ENCODE data around the gene FAM120A.
A peak's percentile ranks its signal among the peaks of the same experiment; 100 is the strongest.
"Not testable (repeated sequence)": the region's sequence is repeated elsewhere in the genome, so short reads cannot be mapped to it uniquely, and the experiment has no call there.

FAM120A gene, protein sequence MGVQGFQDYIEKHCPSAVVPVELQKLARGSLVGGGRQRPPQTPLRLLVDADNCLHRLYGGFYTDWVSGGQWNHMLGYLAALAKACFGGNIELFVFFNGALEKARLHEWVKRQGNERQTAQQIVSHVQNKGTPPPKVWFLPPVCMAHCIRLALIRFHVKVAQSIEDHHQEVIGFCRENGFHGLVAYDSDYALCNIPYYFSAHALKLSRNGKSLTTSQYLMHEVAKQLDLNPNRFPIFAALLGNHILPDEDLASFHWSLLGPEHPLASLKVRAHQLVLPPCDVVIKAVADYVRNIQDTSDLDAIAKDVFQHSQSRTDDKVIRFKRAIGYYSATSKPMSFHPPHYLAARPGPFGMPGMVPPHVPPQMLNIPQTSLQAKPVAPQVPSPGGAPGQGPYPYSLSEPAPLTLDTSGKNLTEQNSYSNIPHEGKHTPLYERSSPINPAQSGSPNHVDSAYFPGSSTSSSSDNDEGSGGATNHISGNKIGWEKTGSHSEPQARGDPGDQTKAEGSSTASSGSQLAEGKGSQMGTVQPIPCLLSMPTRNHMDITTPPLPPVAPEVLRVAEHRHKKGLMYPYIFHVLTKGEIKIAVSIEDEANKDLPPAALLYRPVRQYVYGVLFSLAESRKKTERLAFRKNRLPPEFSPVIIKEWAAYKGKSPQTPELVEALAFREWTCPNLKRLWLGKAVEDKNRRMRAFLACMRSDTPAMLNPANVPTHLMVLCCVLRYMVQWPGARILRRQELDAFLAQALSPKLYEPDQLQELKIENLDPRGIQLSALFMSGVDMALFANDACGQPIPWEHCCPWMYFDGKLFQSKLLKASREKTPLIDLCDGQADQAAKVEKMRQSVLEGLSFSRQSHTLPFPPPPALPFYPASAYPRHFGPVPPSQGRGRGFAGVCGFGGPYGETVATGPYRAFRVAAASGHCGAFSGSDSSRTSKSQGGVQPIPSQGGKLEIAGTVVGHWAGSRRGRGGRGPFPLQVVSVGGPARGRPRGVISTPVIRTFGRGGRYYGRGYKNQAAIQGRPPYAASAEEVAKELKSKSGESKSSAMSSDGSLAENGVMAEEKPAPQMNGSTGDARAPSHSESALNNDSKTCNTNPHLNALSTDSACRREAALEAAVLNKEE

GRCh38 chr9:93450945-93451815, at the start of gene FAM120A:
Gene FAM120A, plus strand, starts transcription at chr9:93451685. Its CDS starts 231 bp downstream, at chr9:93451916.
- FAIRE-seq (no peak), DNase-seq (ENCODE audit: low spot score) (peak; percentile 88)

GRCh38 chr9:93406371-93406770, 45.1 kb upstream of the FAM120A start:
- no peak for FAIRE-seq
- no peak for DNase-seq (ENCODE audit: low spot score)

GRCh38 chr9:93413530-93413929, 38.0 kb upstream of the FAM120A start:
- DNase-seq (ENCODE audit: low spot score) = no peak

GRCh38 chr9:93415176-93415690, 36.3 kb upstream of the FAM120A start:
- FAIRE-seq = no peak
- no peak for DNase-seq (ENCODE audit: low spot score)

More at GRCh38 chr9:93413530-93413929, 38.0 kb upstream of the FAM120A start:
- FAIRE-seq = no peak

DNA sequence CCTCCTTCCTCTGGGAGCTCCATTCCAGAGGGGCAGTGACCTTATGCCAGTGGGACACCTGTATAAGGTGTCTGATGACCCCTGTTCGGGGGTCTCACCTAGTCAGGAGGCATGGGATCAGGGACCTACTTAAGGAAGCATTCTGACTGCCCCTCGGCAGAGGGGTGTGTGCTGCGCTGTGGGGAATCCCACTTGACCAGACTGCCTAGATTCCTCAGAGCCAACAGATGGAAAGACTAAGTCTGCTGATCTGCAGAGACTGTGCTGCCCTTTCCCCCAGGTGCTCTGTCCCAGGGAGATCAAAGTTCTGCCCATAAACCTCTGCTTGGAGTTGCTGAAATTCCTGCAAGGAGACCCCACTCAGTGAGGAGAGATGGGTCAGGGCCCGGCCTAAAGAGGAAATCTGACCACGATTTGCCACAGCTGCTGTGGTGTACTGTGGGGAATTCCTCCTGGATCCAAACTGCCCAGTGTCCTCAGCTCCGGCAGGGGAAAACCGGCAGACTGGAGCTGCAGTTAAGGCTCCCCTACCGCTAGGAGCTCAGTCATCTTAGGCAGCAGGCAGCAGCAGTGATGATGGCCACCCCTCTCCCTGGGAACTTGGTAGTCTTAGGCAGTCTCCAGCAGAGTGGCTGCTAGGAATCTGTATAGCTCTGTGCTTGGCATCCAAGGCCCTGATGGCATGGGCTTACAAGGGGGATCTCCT, 34.8 kb upstream of the FAM120A start:
- DNase-seq (ENCODE audit: low spot score) (no peak), FAIRE-seq (no peak)

GRCh38 chr9:93417538-93417937, 33.9 kb upstream of the FAM120A start:
- DNase-seq (ENCODE audit: low spot score) (no peak), FAIRE-seq (no peak)

DNA sequence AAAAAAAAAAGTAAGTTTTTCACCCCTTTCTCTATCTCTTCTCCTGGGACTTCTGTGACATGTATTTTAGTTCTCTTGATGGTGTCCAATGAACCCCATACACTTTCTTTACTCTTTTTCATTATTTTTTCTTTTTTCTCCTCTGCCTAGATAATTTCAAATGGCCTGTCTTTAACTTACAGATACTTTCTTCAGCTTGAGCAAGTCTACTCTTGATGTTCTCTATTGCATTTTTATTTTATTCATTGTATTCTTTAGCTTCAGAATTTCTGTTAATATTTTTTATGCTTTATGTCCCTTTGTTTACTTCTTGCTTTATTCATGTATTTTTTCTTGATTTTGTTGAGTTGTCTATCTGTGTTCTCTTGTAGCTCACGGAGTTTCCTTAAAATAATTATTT, 32.5 kb upstream of the FAM120A start:
- DNase-seq (ENCODE audit: low spot score) (no peak), FAIRE-seq (no peak)

- FAIRE-seq = no peak
- DNase-seq (ENCODE audit: low spot score) = no peak
Observed at GRCh38 chr9:93422977-93423616, 28.4 kb upstream of the FAM120A start.

- no peak for FAIRE-seq
Observed at GRCh38 chr9:93427655-93428379, 23.7 kb upstream of the FAM120A start.

GRCh38 chr9:93431539-93432105, 19.9 kb upstream of the FAM120A start:
- FAIRE-seq = no peak

More at GRCh38 chr9:93427655-93428379, 23.7 kb upstream of the FAM120A start:
- DNase-seq (ENCODE audit: low spot score) = no peak

DNA sequence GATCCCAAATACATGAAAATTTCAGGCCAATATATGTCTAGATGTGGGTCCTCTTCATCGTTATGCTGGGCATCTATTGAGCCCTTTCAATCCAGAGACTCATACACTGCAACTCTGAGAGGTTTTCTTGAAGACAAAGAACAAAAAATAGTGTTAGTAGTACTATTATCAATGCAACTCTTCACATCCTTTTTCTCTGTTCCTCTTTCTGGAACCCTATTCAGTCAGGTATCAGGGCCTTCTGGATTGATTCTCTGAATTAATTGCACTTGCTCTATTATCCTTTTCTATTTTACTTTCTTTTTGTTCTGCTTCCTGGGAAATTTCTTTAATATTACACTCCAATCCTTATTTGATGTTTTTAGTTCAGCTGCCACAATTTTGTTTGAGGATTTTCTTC, 18.5 kb upstream of the FAM120A start:
- DNase-seq (ENCODE audit: low spot score) (no peak), FAIRE-seq (no peak)

More at GRCh38 chr9:93431539-93432105, 19.9 kb upstream of the FAM120A start:
- no peak for DNase-seq (ENCODE audit: low spot score)

DNA sequence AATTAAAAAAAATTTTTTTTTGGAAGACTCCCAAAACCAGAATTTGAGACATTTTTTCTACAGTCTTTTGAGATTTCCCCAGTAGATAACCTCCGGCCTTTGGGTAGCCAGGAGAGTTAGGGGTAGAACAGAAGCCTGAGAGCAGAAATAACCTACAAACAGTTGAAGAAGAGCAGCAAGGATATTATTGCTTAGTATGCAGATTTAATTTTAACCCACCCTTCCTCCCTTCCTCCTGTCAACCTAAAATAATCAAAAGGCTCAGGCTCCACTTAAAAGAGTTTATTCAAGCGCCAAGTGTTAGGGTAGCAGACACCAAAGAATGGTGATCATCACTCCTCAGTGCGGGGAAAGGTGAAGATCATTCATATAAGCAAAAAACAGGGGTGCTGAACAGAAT, 17.4 kb upstream of the FAM120A start:
- no peak for FAIRE-seq
- DNase-seq (ENCODE audit: low spot score) = no peak

DNA sequence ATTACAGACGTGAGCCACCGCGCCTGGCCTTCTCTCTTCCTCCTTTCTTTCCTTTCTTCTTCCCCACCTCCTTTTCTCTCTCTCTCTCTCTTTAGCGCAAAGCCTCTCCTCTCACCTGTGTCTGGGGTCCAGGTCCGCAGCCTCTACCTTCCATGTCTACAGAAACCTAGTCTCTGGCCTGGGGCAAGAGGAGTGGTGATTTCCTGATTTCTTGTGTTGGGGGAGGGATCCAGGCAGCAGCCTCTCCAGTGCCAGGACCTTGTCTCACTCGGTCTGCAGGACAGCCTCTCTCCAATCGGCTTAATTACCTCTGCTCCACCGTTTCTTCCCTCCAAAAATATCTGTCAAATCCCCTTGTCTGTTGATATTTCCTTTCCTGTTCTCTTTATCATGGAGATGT, 16.1 kb upstream of the FAM120A start:
- FAIRE-seq (no peak), DNase-seq (ENCODE audit: low spot score) (no peak)

GRCh38 chr9:93436218-93436617, 15.3 kb upstream of the FAM120A start:
- no peak for FAIRE-seq
- DNase-seq (ENCODE audit: low spot score) = no peak

DNA sequence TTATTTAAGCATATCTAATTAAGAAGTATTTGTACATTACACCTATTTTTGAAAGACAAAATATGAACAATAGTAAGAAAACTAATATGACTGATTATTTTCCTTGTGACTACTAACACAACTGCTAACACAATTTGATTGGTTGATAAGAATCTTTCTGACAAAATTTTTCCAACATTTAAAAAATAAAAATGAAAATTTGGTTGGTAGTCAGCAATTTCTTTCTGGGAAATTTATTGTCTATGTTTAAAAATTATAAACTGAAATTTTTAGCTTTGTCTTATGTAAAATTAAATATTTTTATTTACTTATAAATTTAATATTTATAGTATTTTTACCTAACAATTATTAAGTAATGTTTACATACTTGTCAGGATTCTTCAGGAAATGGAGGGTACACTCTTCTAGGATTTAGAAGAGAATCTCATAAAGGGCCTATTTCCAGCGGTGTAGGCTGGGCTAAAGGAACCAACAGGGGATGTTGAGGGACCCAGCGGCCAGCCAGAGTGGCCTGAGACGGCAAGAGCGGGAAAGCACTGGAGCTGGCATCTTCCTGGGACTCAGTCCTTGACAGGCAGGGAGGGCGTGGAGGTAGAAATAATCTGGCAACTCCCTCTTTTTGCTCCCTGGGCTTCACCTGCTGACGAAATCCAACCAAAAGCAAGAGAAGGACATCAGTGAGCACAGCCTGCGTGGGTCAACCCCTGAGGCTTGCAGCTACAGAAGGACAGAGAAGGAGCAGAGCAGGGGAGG, 14.7 kb upstream of the FAM120A start:
- FAIRE-seq = no peak

DNA sequence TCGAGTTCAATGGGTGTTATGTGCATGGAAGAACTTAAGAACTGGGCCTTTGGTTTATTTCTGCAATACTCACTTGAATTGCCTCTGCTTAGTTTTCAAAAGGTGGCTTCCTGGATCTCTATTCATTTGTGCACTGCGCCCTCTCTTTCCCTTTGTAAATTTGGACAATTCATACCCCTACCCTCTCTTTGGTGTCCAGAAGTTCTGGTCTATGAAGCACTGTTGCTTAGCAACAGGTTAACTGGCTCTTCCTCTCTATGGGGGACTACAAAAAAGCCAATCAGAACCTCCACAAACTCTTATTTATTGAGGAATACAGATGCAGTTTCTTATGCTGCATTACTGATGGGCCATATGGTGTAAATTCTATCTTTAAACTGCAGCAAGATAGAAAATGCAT, 13.5 kb upstream of the FAM120A start:
- FAIRE-seq (no peak), DNase-seq (ENCODE audit: low spot score) (no peak)

More for the DNA sequence above, 14.7 kb upstream of the FAM120A start:
- DNase-seq (ENCODE audit: low spot score) = no peak

GRCh38 chr9:93439301-93439700, 12.2 kb upstream of the FAM120A start:
- DNase-seq (ENCODE audit: low spot score); FAIRE-seq: not testable (repeated sequence)

Data from urothelium cell line (cell line).